Activated effector memory CD4-positive, alpha-beta T cell treated with Interleukin-2 at 50 U/mL for 16 hours (primary cell): ENCODE data around the gene GALNT16.
"Not testable (repeated sequence)": the region's sequence is repeated elsewhere in the genome, so short reads cannot be mapped to it uniquely, and the experiment has no call there.

Source experiments
- DNase-seq: peaks from one replicate; pipeline ENCODE4 v3.0.0-alpha.2; 2020

GALNT16 gene

GRCh38 chr14:69260861-69261564 lies 1.1 kb downstream of the GALNT16 start:
- DNase-seq, result no peak

GRCh38 chr14:69261761-69262331 lies 1.9 kb downstream of the GALNT16 start:
- no peak for DNase-seq

DNA sequence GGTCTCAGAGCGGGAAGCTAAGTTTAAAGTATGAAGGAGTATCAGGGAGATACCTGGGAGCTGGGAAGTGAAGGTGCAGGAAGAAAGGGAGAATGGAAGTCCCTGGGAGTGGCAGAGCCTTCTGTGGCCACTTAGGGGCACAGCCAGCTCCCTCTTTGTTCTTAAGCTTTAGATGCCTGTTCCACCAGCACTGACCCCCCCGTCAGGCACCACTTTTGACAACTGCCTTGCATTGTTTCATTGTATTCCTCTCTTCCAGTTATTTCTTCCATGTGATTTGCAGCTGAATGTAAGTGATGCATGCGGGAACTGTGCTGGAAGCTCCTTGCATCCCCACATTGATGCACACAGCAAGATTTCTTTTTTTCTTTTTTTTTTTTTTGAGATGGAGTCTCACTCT lies 2.6 kb downstream of the GALNT16 start:
- DNase-seq, result no peak

GRCh38 chr14:69263364-69263763 lies 3.4 kb downstream of the GALNT16 start:
- no peak for DNase-seq

DNA sequence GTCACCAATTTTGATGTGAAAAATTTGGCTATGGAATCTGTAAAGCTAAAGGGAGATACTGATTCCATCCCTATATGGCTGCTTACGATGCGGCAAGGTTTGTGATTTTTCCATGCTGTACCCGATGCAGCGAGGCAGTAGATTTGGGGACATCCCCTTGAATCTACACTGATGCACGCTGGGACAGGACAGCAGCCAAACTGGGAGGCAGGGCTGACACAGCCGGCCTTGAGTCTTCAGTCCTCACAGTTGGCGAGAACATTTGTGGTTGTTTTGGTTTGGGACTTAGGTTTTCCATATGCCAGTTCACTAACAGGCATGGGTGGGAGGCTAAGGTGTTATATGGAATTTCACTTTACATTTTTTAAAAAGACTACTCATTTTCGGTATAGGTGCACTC lies 3.8 kb downstream of the GALNT16 start:
- DNase-seq, result no peak

DNA sequence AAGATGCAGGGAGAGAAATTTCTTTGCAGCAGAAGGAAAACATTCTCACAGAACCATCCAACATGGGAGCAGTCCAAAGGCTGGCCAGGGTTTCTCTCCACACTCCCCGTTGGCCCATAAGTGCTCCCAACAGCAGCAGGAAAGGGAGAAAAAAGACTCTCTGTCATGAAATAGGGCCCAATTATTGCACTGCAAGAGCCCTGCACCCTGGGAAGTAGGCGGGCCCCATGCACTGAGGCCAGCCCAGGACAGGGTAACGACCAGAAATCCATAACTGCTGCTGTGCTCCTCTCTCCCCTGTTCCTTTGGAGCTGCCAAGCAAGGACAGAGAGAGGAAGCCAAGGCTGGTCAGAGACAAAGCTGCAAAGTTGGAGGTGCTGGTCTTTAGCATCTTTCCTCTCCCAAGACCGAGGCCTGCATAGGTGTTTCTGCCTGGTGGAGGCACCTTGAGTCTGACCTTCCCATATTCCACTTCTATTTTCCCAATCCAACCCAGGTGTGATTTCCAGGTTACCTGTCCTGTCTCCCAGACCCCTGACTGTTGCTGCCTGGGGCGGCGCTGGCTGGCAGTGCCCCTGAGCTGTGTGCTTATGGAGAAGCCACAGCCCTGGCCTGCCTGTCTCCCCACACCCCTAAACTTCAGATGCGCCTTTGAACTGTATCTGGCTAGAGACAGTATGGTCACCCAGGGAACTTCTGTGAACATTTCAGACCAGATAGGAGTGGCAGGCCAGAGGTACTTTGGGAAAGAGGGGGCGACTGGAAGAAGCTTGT lies 6.8 kb downstream of the GALNT16 start:
- no peak for DNase-seq

- DNase-seq, result no peak
Observed at GRCh38 chr14:69267492-69267891, 7.5 kb downstream of the GALNT16 start.

GRCh38 chr14:69268223-69268622 lies 8.3 kb downstream of the GALNT16 start:
- no peak for DNase-seq

DNA sequence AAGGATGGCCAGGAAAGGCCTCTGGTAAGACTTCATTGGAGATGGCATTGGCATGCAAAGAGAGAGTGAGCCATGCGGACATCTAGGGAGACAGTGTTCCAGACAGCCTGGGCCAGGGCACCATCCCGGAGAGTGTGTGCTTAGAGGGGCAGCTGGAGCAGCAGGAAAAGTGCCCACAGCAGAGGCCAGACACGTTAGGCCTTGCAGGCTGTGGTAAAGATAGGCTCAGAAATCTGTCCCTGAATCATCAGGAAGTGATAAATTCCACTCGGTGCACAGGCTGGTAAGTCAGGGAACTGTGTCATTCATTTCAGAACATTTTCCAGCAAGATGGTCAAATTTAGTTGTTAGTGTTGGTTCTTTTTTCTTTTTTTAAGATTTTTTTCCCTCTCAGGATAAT lies 8.8 kb downstream of the GALNT16 start:
- no peak for DNase-seq

GRCh38 chr14:69269381-69269780 lies 9.4 kb downstream of the GALNT16 start:
- no peak for DNase-seq

GRCh38 chr14:69270097-69270496 lies 10.1 kb downstream of the GALNT16 start:
- DNase-seq, result no peak

DNA sequence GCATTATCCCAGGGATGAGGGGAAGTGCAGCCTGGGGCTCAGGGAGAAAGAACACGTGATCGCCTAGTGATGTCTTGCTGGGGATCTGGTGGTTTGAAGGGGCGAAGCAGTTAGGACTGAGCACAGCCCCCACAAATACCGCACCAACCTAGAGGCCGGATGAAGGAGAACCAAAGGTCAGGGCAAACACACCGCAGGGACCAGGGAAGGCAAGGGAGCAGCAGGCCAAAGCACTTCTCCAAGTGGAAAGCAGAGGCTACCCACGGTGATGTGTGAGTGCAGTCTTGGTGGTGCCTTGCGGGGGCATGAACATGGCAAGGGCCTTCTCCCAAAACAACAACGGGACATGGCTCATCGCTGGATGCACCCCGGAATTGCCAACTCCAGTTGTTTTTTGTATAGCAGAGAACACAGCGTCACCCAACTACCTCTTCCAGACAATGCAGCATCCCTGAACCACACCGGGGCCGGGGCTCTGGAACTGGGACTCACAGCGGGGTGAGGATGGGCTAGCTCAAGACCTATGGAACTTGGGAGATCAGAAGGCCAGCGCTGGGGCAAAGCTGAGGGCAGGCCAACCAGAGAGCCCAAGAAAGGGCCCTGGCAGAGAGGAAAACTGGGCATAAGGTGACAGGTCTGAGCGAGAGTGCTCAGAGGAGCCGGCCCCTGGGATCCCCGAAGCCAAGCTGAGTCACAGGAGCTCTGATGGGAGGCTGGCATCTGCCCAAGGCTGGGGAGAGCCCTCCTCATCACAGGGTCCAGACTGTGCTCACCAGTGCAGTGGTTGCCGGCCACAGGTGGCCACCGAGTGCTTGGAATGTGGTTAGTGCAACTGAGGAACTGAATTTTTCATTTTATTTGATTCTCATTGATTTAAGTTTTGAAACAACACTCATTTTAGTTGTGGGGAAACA lies 11.1 kb downstream of the GALNT16 start:
- DNase-seq, result no peak

DNA sequence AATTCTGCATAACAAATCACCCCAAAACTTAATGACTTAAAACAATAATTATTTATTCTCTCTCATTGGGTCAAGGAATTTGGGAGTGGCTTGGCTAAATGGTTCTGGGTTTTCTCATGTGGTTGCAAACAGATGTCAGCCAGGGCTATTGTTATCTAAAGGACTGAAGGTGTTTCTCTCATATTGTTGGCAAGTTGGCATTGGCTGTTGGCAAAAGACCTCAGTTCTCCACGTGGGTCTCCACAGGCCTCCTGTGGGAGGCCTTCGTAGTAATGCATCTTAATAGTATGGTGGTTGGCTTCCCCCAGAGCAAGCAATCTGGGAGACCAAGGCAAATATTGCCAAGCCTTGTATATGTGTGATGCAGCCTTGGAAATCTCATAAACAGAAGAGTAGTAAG lies 14.4 kb downstream of the GALNT16 start:
- DNase-seq, result no peak

DNA sequence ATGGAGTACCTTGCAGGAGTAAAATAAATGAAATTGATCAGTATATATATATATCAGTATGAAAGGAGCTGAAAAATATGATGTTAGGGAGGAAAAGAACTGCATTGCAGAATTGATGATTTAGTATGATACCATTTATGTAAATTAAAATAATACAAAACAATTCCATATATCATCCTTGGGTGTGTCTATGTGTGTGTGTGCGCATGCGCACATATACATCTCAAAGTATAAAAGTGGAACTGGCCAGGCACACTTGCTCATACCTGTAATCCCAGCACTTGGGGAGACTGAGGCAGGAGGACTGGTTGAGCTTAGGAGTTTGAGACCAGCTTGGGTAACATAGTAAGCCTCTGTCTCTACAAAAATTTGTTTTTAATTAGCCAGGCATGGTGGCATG lies 15.4 kb downstream of the GALNT16 start:
- no peak for DNase-seq

DNA sequence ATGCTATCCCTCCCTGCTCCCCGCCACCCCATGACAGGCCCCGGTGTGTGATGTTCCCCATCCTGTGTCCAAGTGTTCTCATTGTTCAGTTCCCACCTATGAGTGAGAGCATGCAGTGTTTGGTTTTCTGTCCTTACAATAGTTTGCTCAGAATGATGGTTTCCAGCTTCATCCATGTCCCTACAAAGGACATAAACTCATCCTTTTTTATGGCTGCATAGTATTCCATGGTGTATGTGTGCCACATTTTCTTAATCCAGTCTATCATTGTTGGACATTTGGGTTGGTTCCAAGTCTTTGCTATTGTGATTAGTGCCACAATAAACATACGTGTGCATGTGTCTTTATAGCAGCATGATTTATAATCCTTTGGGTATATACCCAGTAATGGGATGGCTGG lies 17.4 kb downstream of the GALNT16 start:
- DNase-seq, result not testable (repeated sequence)

GRCh38 chr14:69280746-69281291 lies 20.9 kb downstream of the GALNT16 start:
- DNase-seq, result no peak

DNA sequence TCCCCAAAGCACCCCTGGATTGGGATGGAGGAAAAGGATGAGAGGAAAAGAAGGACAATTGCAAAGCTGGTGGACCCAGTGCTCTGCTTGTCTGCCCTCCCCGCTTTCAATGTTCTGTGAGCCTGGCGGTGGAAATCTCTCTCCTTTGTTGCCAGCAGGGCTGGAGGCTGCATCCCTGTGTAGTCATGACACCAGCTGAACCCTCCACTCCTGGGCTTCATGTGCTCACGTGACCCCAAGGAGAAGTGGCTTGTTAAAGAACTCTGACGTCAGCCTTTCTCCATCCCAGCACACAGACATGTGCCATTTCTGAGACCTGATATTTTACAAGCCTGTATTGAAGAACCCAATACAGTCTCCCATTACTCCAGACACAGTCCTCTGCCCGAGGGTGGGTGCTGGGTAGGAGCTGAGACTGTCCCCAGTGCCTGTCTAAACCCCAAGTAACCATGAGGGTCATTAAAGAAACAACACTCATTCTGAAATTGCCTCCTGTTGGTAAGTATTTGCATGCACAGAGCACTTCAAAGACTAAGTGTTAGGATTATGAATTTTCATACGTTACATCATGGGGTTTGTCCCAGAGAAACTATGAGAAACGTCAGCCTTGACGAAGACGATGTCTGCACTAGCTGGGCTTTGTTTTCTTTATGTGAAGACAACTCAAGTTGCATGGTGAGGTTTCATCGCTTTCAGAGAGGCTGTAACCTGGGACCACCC lies 21.7 kb downstream of the GALNT16 start:
- DNase-seq, result no peak

- DNase-seq, result no peak
Observed at GRCh38 chr14:69282448-69282847, 22.5 kb downstream of the GALNT16 start.

DNA sequence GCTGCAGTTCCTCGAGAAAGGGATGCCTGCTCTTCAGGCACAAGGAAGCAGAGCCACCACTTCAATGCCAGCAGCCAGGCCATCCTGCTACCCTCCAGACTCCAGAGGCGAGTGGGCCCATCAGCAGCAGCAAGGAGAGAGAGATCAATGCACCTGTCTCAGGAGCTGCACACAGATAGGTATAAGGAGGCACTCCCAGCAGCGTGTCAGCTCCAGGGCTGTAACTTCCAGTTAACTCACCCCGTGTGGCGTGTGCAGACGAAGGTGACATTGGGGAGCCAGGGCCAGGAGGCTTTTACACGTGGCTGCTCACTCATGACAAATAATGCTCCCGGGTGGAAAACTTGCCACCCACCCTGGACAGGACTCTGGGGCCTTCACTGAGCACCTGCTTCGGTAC lies 24.2 kb downstream of the GALNT16 start:
- no peak for DNase-seq

DNA sequence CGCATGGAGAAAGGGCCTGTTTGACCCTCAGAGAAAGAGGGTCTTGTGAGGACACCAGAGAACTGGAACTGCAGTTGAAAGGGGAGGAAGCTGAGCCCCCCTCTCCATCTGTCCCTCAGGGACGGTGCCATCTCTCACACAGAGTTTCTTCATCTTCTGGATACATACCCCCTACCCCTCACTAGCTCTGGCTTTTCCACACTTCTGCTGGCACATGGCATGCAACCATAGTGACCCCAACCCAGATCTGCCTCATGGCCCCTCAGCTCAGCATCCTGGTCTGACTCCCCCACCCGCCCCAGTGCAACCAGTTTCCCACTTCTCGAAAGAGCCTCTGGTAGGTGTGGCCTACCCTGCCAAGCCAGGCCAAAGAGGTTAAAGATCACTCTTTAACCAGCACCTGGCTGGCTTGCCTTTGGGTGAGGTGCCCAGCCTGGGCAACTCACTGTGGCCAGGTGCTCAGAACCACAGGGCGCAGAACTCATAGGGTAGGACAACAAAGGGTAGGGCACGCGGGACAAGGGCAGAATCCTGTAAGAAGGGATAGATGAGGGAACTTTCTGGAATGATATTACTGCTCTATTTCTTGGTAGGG lies 25.8 kb downstream of the GALNT16 start:
- no peak for DNase-seq

DNA sequence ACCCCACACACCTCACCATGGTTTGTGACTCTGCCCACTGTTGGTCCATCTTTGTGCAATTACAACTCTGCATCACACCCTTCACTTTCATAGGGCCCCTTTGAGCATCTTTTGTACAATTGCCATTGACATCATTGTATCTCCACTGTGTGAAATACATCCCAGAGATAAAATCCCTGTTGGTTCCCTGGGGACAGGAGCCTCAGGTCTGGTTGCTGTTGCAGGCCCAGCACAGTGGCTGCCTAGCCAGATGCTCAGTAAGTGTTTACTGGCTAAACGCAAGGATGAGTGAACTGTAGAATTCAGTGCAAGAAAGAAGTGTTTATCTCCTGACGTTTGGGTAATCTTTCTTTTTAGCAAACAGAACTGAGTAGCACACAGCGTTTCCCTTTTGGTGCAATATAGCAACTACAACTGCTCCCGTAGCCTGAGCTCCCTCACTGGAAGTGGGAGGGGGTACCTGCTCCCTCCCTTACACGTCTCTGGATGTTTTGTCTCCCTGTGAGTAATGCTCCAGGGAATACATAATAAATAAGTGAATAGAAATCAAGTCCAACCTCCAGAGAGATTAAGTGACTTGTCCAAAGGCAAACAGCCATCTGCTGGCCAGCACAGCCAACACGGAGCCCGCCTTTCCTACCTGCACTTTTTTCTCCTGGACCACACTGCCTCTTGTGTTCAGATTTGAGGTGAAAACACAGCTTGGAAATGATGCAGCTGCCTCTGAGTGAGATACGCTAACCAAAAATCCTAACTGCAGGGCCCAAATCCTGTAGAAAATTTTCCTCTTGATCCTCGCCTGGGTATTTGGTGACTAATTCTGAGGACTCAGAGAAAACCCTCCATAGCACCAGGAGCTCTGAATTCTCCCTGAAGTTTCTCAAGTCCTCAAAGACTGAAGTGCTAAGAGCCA lies 27.4 kb downstream of the GALNT16 start:
- DNase-seq, result no peak
